ENCODE data around the gene CWC25.

GRCh38 chr17:38809828-38810227, 15.3 kb downstream of the CWC25 start:
- no peak for TF ChIP-seq CTCF (IDR thresholded peaks at IDR 0.05)
- TF ChIP-seq ZFX (IDR thresholded peaks at IDR 0.05; ENCODE audit: borderline replicate concordance) = no peak

Data from 22Rv1 (cell line).